Measurements from ENCODE around the gene SIX3. TPM values are rescaled to one million over a fixed set of nuclear protein-coding genes. Genes with fewer than 3 reads are reported as not detected.

Gene SIX3
- total RNA-seq, 1 donor from 2014 or later: not detected

DNA sequence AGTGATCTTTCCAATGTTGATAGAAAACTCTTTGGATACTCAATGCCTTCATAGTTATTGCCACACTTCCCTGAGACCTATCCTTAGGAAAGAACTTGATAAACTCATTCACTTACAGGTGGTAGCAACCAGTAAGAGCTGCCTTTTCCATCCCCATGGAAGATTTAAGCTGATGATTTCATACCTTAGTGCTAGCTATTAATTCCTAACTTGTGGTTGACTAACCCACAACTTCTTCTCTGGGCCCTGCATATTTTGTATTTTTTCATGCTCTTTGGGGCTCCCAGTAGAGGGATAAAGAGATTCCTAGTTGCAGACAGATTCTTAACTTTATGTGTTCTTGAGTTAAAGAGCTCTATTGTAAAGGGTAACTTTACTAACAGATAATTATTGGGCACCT is 25.2 kb upstream of the SIX3 start:
- no peaks in the 10 kb centered on the region for H3K36me3 Mint-ChIP-seq (ENCODE audit: low read depth, unreplicated experiment)
- TF ChIP-seq, protein P1, sequence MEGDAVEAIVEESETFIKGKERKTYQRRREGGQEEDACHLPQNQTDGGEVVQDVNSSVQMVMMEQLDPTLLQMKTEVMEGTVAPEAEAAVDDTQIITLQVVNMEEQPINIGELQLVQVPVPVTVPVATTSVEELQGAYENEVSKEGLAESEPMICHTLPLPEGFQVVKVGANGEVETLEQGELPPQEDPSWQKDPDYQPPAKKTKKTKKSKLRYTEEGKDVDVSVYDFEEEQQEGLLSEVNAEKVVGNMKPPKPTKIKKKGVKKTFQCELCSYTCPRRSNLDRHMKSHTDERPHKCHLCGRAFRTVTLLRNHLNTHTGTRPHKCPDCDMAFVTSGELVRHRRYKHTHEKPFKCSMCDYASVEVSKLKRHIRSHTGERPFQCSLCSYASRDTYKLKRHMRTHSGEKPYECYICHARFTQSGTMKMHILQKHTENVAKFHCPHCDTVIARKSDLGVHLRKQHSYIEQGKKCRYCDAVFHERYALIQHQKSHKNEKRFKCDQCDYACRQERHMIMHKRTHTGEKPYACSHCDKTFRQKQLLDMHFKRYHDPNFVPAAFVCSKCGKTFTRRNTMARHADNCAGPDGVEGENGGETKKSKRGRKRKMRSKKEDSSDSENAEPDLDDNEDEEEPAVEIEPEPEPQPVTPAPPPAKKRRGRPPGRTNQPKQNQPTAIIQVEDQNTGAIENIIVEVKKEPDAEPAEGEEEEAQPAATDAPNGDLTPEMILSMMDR (IDR thresholded peaks at IDR 0.05; ENCODE audit: unreplicated experiment): no peak
- DNase-seq (ENCODE audit: low spot score): no peak
- peaks cover 4% of the 10 kb centered on the region for H3K27me3 Mint-ChIP-seq (ENCODE audit: unreplicated experiment)
- no peak overlapping the region for H3K4me3 Mint-ChIP-seq (ENCODE audit: unreplicated experiment)
- peaks cover 5% of the 10 kb centered on the region for H3K4me1 Mint-ChIP-seq (ENCODE audit: unreplicated experiment)
- H3K9me3 Mint-ChIP-seq (ENCODE audit: unreplicated experiment): no peaks in the 10 kb centered on the region
- H3K27ac Mint-ChIP-seq (ENCODE audit: unreplicated experiment): no peak overlapping the region

DNA sequence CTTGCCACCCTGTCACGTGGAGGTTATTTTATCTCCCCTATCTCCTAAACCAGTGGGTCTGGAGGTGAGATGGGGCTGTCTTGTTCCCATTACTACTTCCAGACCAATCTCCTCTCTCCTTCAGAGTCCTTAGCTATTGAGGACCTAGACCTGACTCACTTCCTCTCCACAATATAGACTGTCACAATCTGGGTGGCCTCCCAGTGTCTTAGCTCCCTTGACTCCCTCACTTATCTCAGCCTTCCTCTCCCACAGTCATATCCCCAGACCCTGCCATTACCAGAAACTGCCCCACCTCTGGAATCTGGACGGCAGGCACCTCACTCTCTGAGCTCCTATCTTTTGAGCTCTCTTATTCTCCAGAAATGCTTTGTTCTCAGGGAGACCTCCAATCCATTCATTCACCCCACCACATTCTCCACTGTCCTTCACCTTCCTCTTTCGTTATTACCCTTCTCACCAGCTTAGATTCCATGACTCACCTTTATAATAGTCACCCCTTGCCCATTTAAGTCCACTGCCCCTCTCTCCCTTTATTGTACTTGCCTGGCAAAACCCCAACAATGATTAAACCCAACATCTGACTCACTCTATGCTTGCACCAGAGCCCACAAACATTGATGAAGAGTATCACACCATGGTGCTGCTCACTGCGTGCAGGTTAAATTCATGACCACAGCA is 23.3 kb upstream of the SIX3 start:
- Mint-ChIP-seq H3K4me3 (ENCODE audit: unreplicated experiment) (no peak overlapping the region), H3K36me3 (ENCODE audit: low read depth, unreplicated experiment) (no peaks in the 10 kb centered on the region), H3K4me1 (ENCODE audit: unreplicated experiment) (peaks cover 5% of the 10 kb centered on the region), H3K27ac (ENCODE audit: unreplicated experiment) (no peak overlapping the region), H3K27me3 (ENCODE audit: unreplicated experiment) (peaks cover 4% of the 10 kb centered on the region), H3K9me3 (ENCODE audit: unreplicated experiment) (no peaks in the 10 kb centered on the region)
- no peak for DNase-seq (ENCODE audit: low spot score)
- TF ChIP-seq, protein P1 (IDR thresholded peaks at IDR 0.05; ENCODE audit: unreplicated experiment): no peak

DNA sequence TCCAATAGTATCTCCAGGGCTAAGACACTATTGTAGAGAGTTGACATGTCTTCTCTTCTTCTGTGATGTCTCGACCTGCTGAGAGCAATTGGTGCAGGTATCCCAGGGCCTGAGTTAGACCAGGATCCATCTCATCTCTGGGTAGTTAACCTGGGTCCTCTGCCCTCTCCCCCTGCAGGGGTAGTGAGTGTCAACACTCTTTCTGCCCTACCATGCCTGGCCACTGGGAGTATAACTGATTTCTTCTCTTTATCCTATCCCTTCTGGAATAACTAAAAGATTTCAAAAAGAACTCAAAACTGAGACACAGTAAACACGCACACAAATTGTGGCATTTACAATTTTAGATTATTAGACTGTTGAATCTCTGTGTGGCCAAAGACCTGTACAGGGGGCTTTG is 20.8 kb upstream of the SIX3 start:
- no peak for DNase-seq (ENCODE audit: low spot score)
- Mint-ChIP-seq H3K9me3 (ENCODE audit: unreplicated experiment) (no peaks in the 10 kb centered on the region), H3K27me3 (ENCODE audit: unreplicated experiment) (peaks cover 13% of the 10 kb centered on the region), H3K27ac (ENCODE audit: unreplicated experiment) (no peak overlapping the region), H3K4me1 (ENCODE audit: unreplicated experiment) (peaks cover 5% of the 10 kb centered on the region), H3K4me3 (ENCODE audit: unreplicated experiment) (no peak overlapping the region), H3K36me3 (ENCODE audit: low read depth, unreplicated experiment) (no peaks in the 10 kb centered on the region)
- TF ChIP-seq, protein P1 (IDR thresholded peaks at IDR 0.05; ENCODE audit: unreplicated experiment): peak; percentile 40

DNA sequence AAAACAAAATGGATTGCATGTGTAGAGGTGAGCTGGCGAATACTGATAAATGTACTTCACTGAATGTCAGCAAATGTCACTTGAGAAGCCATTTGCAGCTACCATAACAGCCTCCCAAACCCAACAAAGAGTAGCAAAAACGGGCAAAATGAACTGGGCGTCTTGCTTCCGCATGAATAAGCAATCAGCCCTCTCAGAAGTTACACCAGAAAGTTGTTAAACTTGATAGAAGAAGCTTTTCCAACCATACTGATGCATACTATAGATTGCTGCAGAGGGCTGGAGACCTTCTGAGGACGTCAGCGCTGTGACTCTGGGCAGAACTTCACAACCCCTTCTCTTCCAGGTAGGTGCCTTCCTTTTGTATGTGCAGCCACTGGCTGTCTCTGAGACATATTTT is 18.7 kb upstream of the SIX3 start:
- H3K9me3 Mint-ChIP-seq (ENCODE audit: unreplicated experiment): no peaks in the 10 kb centered on the region
- peaks cover 14% of the 10 kb centered on the region for H3K27me3 Mint-ChIP-seq (ENCODE audit: unreplicated experiment)
- no peak overlapping the region for H3K27ac Mint-ChIP-seq (ENCODE audit: unreplicated experiment)
- no peak overlapping the region for H3K4me3 Mint-ChIP-seq (ENCODE audit: unreplicated experiment)
- H3K36me3 Mint-ChIP-seq (ENCODE audit: low read depth, unreplicated experiment): no peaks in the 10 kb centered on the region
- peaks cover 2% of the 10 kb centered on the region for H3K4me1 Mint-ChIP-seq (ENCODE audit: unreplicated experiment)
- DNase-seq (ENCODE audit: low spot score): no peak
- TF ChIP-seq, protein P1 (IDR thresholded peaks at IDR 0.05; ENCODE audit: unreplicated experiment): no peak

DNA sequence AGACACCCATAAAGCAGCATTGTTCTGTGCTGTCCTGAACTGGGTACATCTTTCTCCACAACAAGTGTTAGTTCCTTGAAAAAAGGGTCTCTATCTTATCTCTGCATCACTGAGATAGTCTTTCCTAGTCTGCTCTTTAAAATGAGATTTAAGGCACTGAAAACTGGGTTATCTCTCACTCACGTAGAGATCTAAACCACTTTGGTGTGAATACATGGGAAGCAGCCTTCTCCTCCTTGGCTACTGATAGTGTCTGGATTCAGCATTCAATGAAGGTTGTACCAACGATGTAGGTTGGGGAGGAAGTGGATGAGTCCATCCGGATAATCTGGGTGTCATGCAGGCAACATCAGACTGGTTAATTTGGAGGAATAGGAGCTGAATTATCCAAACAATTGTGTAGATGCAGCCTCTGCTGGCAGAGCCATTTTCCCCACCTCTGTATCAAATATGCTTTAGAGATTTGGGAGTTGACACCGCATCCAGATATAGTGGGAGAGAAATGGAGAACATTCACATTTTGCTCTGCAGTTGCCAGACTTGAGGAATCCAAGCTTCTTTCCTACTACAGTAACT is 15.9 kb upstream of the SIX3 start:
- no peak for DNase-seq (ENCODE audit: low spot score)
- no peaks in the 10 kb centered on the region for H3K9me3 Mint-ChIP-seq (ENCODE audit: unreplicated experiment)
- peaks cover 10% of the 10 kb centered on the region for H3K4me1 Mint-ChIP-seq (ENCODE audit: unreplicated experiment)
- TF ChIP-seq, protein P1 (IDR thresholded peaks at IDR 0.05; ENCODE audit: unreplicated experiment): no peak
- no peak overlapping the region for H3K4me3 Mint-ChIP-seq (ENCODE audit: unreplicated experiment)
- H3K27me3 Mint-ChIP-seq (ENCODE audit: unreplicated experiment): peaks cover 24% of the 10 kb centered on the region
- no peaks in the 10 kb centered on the region for H3K36me3 Mint-ChIP-seq (ENCODE audit: low read depth, unreplicated experiment)
- H3K27ac Mint-ChIP-seq (ENCODE audit: unreplicated experiment): no peak overlapping the region

Measured in endothelial cell (in vitro differentiated cells).